Thymus (tissue), 11 donors: ENCODE data around the gene LRRC2. TPM values are rescaled to one million over a fixed set of nuclear protein-coding genes. Genes with fewer than 3 reads are reported as not detected.
"Not testable (repeated sequence)": the region's sequence is repeated elsewhere in the genome, so short reads cannot be mapped to it uniquely, and the experiment has no call there.

Experiments used
- DNase-seq, 9 donors: peaks; one replicate each; pipeline ENCODE4 v3.0.0-alpha.2; 2013; ENCODE audit warnings: low spot score in 9 of 9, low read depth in 6 of 9, missing footprints in 1 of 9
- H3K27ac ChIP-seq, 2 donors: one replicate each; pipeline ENCODE4 v1.5.1; 2013; ENCODE audit warnings: control low read depth in 1 of 2, low read depth in 1 of 2, low read length in 1 of 2, mild to moderate bottlenecking in 1 of 2, moderate library complexity in 1 of 2
- H3K27me3 ChIP-seq, 2 donors: one replicate each; pipeline ENCODE4 v1.5.1; 2013; ENCODE audit warnings: low read length in 1 of 2; ENCODE audit not compliant: control insufficient read depth in 2 of 2, insufficient read depth in 1 of 2
- H3K36me3 ChIP-seq, 2 donors: one replicate each; pipeline ENCODE4 v1.5.1; 2013; ENCODE audit warnings: low read length in 1 of 2, mild to moderate bottlenecking in 1 of 2, moderate library complexity in 1 of 2; ENCODE audit not compliant: control insufficient read depth in 2 of 2, insufficient read depth in 2 of 2
- H3K4me1 ChIP-seq, 2 donors: one replicate each; pipeline ENCODE4 v1.5.1; 2013; ENCODE audit warnings: low read length in 2 of 2; ENCODE audit not compliant: control insufficient read depth in 2 of 2, insufficient read depth in 2 of 2
- H3K4me3 ChIP-seq, 2 donors: one replicate each; pipeline ENCODE4 v1.5.1; 2013; ENCODE audit warnings: low read length in 2 of 2, control low read depth in 1 of 2, mild to moderate bottlenecking in 1 of 2
- H3K9me3 ChIP-seq, 2 donors: one replicate each; pipeline ENCODE4 v1.5.1; 2013; ENCODE audit warnings: low read length in 1 of 2, mild to moderate bottlenecking in 1 of 2; ENCODE audit not compliant: control insufficient read depth in 2 of 2, insufficient read depth in 1 of 2
- WGBS: extraction: QIAGEN DNeasy Blood & Tissue Kit; methylation state at CpG from one replicate; pipeline ENCODE4 v1.1.7; 2013; 5-methylcytosine and 5-hydroxymethylcytosine counted together
- polyA plus RNA-seq: library from polyadenylated mRNA; stranded (reverse); fragments of 200-250 nt; gene quantifications from one replicate; pipeline ENCODE4 v1.2.3, GENCODE V29; 2013
- total RNA-seq: library from RNA; stranded (reverse); fragments of 120-200 nt; gene quantifications from one replicate; pipeline ENCODE4 v1.2.4, GENCODE V29; 2013
- donor health status: healthy.

Gene LRRC2
- total and polyA plus RNA-seq, 2 donors: 2.4 to 2.5 TPM

GRCh38 chr3:46551615-46552014 is 14.5 kb downstream of the LRRC2 start:
- H3K36me3 ChIP-seq: no peaks in the 10 kb centered on the region
- no peaks in the 10 kb centered on the region for H3K27me3 ChIP-seq
- DNase-seq: no peak
- peaks cover 0 to 10% of the 10 kb centered on the region in 2 donors for H3K9me3 ChIP-seq
- no peak overlapping the region for H3K27ac ChIP-seq
- peaks cover 31 to 55% of the 10 kb centered on the region in 2 donors for H3K4me1 ChIP-seq
- WGBS: 99% methylated on average over 2 of the region's 2 CpGs
- no peak overlapping the region for H3K4me3 ChIP-seq

- Histone ChIP-seq H3K36me3 (peaks cover 0 to 1% of the 10 kb centered on the region in 2 donors), H3K27ac (peak overlapping the region in 1 of 2 donors; percentile 55), H3K27me3 (no peaks in the 10 kb centered on the region), H3K4me1 (peaks cover 45 to 72% of the 10 kb centered on the region in 2 donors), H3K4me3 (no peak overlapping the region), H3K9me3 (peaks cover 0 to 10% of the 10 kb centered on the region in 2 donors)
- 14% methylated on average over 1 of the region's 1 CpG for WGBS
- DNase-seq: no peak
These were observed 16.1 kb downstream of the LRRC2 start for GRCh38 chr3:46549989-46550388.

GRCh38 chr3:46549408-46549904 is 16.6 kb downstream of the LRRC2 start:
- 6% methylated on average over 4 of the region's 4 CpGs for WGBS
- H3K27me3 ChIP-seq: no peaks in the 10 kb centered on the region
- H3K36me3 ChIP-seq: peaks cover 0 to 5% of the 10 kb centered on the region in 2 donors
- peak; percentile 68 to 95 (median 87) for DNase-seq
- peak overlapping the region in 1 of 2 donors; percentile 55 for H3K27ac ChIP-seq
- H3K9me3 ChIP-seq: peaks cover 0 to 10% of the 10 kb centered on the region in 2 donors
- H3K4me1 ChIP-seq: peaks cover 50 to 77% of the 10 kb centered on the region in 2 donors
- H3K4me3 ChIP-seq: no peak overlapping the region

GRCh38 chr3:46548611-46549010 is 17.5 kb downstream of the LRRC2 start:
- H3K27ac ChIP-seq, H3K9me3 ChIP-seq, H3K4me3 ChIP-seq, H3K27me3 ChIP-seq, DNase-seq, H3K36me3 ChIP-seq: not testable (repeated sequence)
- 98% methylated on average over 3 of the region's 3 CpGs for WGBS
- peaks cover 51 to 83% of the 10 kb centered on the region in 2 donors for H3K4me1 ChIP-seq

- WGBS: 94% methylated on average over 1 of the region's 1 CpG
- Histone ChIP-seq H3K9me3 (peaks cover 0 to 7% of the 10 kb centered on the region in 2 donors), H3K36me3 (peaks cover 0 to 5% of the 10 kb centered on the region in 2 donors), H3K27me3 (no peaks in the 10 kb centered on the region), H3K27ac (no peak overlapping the region), H3K4me1 (peaks cover 58 to 86% of the 10 kb centered on the region in 2 donors), H3K4me3 (no peak overlapping the region)
- DNase-seq: no peak
These were observed 19.1 kb downstream of the LRRC2 start for GRCh38 chr3:46546896-46547440.

- WGBS: 68% methylated on average over 6 of the region's 6 CpGs
- Histone ChIP-seq H3K4me1 (peaks cover 64 to 85% of the 10 kb centered on the region in 2 donors), H3K9me3 (peaks cover 0 to 7% of the 10 kb centered on the region in 2 donors), H3K4me3 (no peak overlapping the region), H3K36me3 (peaks cover 0 to 5% of the 10 kb centered on the region in 2 donors), H3K27ac (peak overlapping the region; percentile 22 to 70), H3K27me3 (no peaks in the 10 kb centered on the region)
- DNase-seq: peak in 7 of 9 donors; percentile 71 to 94 (median 83)
These were observed 20.1 kb downstream of the LRRC2 start for GRCh38 chr3:46545818-46546630.

- H3K9me3 ChIP-seq: peaks cover 0 to 5% of the 10 kb centered on the region in 2 donors
- H3K36me3 ChIP-seq: peaks cover 0 to 5% of the 10 kb centered on the region in 2 donors
- DNase-seq: no peak
- 98% methylated on average over 17 of the region's 17 CpGs for WGBS
- H3K4me3 ChIP-seq: no peak overlapping the region
- no peaks in the 10 kb centered on the region for H3K27me3 ChIP-seq
- H3K4me1 ChIP-seq: peaks cover 61 to 83% of the 10 kb centered on the region in 2 donors
- no peak overlapping the region for H3K27ac ChIP-seq
These were observed 21.2 kb downstream of the LRRC2 start for GRCh38 chr3:46544771-46545503.

GRCh38 chr3:46542801-46543201 is 23.3 kb downstream of the LRRC2 start:
- Histone ChIP-seq H3K4me1 (peaks cover 70 to 88% of the 10 kb centered on the region in 2 donors), H3K27ac (peak overlapping the region in 1 of 2 donors; percentile 23), H3K36me3 (peaks cover 0 to 5% of the 10 kb centered on the region in 2 donors), H3K27me3 (no peaks in the 10 kb centered on the region), H3K9me3 (no peaks in the 10 kb centered on the region), H3K4me3 (no peak overlapping the region)
- no peak for DNase-seq
- 89% methylated on average over 5 of the region's 5 CpGs for WGBS
